Testis (tissue), 5 donors: ENCODE data around the gene PGM2L1. TPM values are rescaled to one million over a fixed set of nuclear protein-coding genes. Genes with fewer than 3 reads are reported as not detected.
A peak's percentile ranks its signal among the peaks of the same experiment; 100 is the strongest.

Experiments used
- DNase-seq: peaks from one replicate; pipeline ENCODE4 v3.0.0-alpha.2; 2019
- H3K27ac ChIP-seq, 2 donors: fragments of 200-600 bp; sonication (generic); one replicate each; pipeline ENCODE4 v1.5.1; 2019
- H3K27me3 ChIP-seq: fragments of 200-600 bp; sonication (generic); one replicate; pipeline ENCODE4 v1.5.1; 2019
- H3K36me3 ChIP-seq: fragments of 200-600 bp; sonication (generic); one replicate; pipeline ENCODE4 v1.5.1; 2017; ENCODE audit warnings: low read depth; ENCODE audit errors: missing control alignments
- H3K4me1 ChIP-seq: fragments of 200-600 bp; sonication (generic); one replicate; pipeline ENCODE4 v1.5.1; 2019
- H3K4me3 ChIP-seq, 2 donors: fragments of 200-600 bp; sonication (generic); one replicate each; pipeline ENCODE4 v1.5.1; 2017 to 2019
- H3K9me3 ChIP-seq: fragments of 200-600 bp; sonication (generic); one replicate; pipeline ENCODE4 v1.5.1; 2017
- POLR2A ChIP-seq: fragments of 450-650 bp; IDR thresholded peaks from one replicate; pipeline ENCODE4 v1.6.1; 2017; ENCODE audit warnings: antibody characterized with exemption, mild to moderate bottlenecking, moderate library complexity
- WGBS, 2 donors: methylation state at CpG; one replicate each; pipeline ENCODE4 v1.1.5; 2018; 5-methylcytosine and 5-hydroxymethylcytosine counted together
- intact Hi-C: fragments of 100-400 bp; cut with DNase I; formaldehyde crosslinking; loops from one replicate; pipeline ENCODE4 v1.15.1; 2023; ENCODE audit warnings: low total_unique reads
- long read RNA-seq, 2 donors: transcript quantifications; one replicate each; lab custom pipeline, GENCODE V29; 2026
- polyA plus RNA-seq: library from polyadenylated mRNA; stranded (reverse); fragments of 350-450 nt; fragmentation: Illumina TruSeq; extraction: RNeasy Lipid Tissue Mini Kit (QIAGEN cat#74804); gene quantifications from one replicate; pipeline ENCODE4 v1.2.3, GENCODE V29; 2014; ENCODE audit warnings: low read depth, low replicate concordance; ENCODE audit not compliant: insufficient read depth
- total RNA-seq, 2 donors: library from RNA; depleted of rRNA; stranded (reverse); fragments of >200 nt; gene quantifications; one replicate each; pipeline ENCODE4 v1.2.3, GENCODE V29; 2016
- TF ChIP-seq, protein P1 (sequence below), 3 experiments: fragments of 450-650 bp in 2 of 3; fragments of 200-600 bp in 1 of 3; sonication (generic) in 1 of 3; IDR thresholded peaks; one replicate each; pipeline ENCODE4 v1.5.1; 2016 to 2019; ENCODE audit warnings: antibody characterized with exemption in 3 of 3, mild to moderate bottlenecking in 2 of 3, moderate library complexity in 1 of 3

The PGM2L1 gene
- 1 to 10 TPM; 1.8 to 2.0 TPM for total RNA-seq
- polyA plus RNA-seq = 2.4 TPM
- long read RNA-seq, donor 1, full-length matches to known transcripts = 1 of 1 reads
- long read RNA-seq, donor 1, partial matches to known transcripts = 0 of 1 reads
- long read RNA-seq, donor 1, other reads (novel, unspliced or antisense) = 0 of 1 reads
- long read RNA-seq, donor 2, partial matches to known transcripts = 0 of 1 reads
- long read RNA-seq, donor 2, other reads (novel, unspliced or antisense) = 0 of 1 reads

DNA sequence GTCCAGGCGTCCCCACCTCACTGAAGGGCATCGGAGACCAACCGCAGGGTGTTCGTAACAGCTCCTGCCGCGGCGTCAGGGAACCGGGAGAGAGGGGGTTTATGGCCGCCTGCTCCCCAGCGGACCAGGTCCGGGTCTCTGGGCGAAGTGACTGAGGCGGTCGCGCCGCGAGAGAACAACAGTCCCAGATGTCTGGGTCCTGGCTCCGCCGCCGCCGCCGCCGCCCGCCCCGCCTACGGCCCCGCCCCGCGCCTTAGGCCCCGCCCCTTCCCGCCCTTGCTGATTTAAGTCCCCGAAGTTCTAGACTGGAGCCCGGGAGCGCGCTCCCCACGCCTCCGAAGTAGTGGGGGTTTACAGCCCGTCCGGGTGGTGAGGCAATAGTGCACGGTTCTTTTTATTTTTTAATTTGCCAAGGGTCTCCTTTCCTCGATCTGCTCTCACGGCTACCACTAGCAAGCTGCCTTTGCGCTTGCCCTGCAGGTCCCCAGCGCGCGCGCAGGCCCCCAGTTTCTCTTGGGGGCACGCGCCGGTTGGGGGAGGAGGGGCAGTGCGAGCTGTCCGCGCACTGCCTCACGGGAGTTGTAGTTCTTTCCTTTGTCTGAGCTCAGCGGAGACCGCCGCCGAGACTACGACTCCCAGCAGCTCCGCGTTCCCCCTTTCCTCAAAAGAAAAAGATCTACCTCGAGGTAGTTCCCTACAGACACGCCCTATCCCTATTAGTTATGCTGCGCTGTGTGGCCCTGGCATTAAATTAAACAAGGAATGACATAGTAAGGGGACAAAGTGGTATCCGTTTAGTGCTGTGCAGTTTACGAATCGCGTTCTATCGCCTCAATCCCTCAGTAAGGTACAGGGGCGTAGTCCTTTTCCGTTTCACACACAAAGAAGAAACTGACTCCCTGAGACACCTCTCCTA, at the start of gene PGM2L1:
PGM2L1 (minus strand) TSS at position 190 of the 916 bp plus-strand sequence. CDS start 272 bp downstream, outside the sequence.
- intact Hi-C loops = loop anchor here (10.0 kb wide), 1 partner anchor 56 kb away; no protein-coding TSS in a partner anchor
- TF ChIP-seq, protein P1, sequence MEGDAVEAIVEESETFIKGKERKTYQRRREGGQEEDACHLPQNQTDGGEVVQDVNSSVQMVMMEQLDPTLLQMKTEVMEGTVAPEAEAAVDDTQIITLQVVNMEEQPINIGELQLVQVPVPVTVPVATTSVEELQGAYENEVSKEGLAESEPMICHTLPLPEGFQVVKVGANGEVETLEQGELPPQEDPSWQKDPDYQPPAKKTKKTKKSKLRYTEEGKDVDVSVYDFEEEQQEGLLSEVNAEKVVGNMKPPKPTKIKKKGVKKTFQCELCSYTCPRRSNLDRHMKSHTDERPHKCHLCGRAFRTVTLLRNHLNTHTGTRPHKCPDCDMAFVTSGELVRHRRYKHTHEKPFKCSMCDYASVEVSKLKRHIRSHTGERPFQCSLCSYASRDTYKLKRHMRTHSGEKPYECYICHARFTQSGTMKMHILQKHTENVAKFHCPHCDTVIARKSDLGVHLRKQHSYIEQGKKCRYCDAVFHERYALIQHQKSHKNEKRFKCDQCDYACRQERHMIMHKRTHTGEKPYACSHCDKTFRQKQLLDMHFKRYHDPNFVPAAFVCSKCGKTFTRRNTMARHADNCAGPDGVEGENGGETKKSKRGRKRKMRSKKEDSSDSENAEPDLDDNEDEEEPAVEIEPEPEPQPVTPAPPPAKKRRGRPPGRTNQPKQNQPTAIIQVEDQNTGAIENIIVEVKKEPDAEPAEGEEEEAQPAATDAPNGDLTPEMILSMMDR (IDR thresholded peaks at IDR 0.05) = peak in 1 of 3 experiments; percentile 8
- TF ChIP-seq POLR2A = no peak
- Histone ChIP-seq H3K4me3 (peak within 1 kb of the TSS; percentile 76 to 79), H3K36me3 (no peaks in the 10 kb centered on the region), H3K9me3 (no peaks in the 10 kb centered on the region), H3K27ac (peak within 1 kb of the TSS; percentile 76 to 93), H3K27me3 (no peaks in the 10 kb centered on the region), H3K4me1 (no peaks in the 10 kb centered on the region)
- DNase-seq = peak; percentile 98
- WGBS, 2 donors = 1% methylated on average over 33 to 55 of the region's 71 CpGs

- Histone ChIP-seq H3K36me3 (no peaks in the 10 kb centered on the region), H3K9me3 (no peaks in the 10 kb centered on the region), H3K4me3 (no peak overlapping the region), H3K27ac (no peak overlapping the region), H3K4me1 (no peaks in the 10 kb centered on the region), H3K27me3 (no peaks in the 10 kb centered on the region)
- DNase-seq = no peak
- intact Hi-C loops = loop anchor here (10.0 kb wide), 1 partner anchor 193 kb away; no protein-coding TSS in a partner anchor
- TF ChIP-seq, protein P1 (IDR thresholded peaks at IDR 0.05) = no peak
- TF ChIP-seq POLR2A = no peak
Observed at GRCh38 chr11:74447720-74448119, 49.5 kb upstream of the PGM2L1 start.

- no peak overlapping the region for H3K4me3 ChIP-seq
- 95 to 97% methylated on average over 1 of the region's 1 CpG for WGBS, 2 donors
- TF ChIP-seq, protein P1 (IDR thresholded peaks at IDR 0.05) = no peak
- intact Hi-C loops = loop anchor here (10.0 kb wide), 1 partner anchor 192 kb away; no protein-coding TSS in a partner anchor
- DNase-seq = no peak
- H3K27me3 ChIP-seq = no peaks in the 10 kb centered on the region
- H3K4me1 ChIP-seq = no peaks in the 10 kb centered on the region
- no peaks in the 10 kb centered on the region for H3K36me3 ChIP-seq
- H3K27ac ChIP-seq = no peak overlapping the region
- H3K9me3 ChIP-seq = no peaks in the 10 kb centered on the region
Observed at GRCh38 chr11:74446532-74446938, 48.3 kb upstream of the PGM2L1 start.

DNA sequence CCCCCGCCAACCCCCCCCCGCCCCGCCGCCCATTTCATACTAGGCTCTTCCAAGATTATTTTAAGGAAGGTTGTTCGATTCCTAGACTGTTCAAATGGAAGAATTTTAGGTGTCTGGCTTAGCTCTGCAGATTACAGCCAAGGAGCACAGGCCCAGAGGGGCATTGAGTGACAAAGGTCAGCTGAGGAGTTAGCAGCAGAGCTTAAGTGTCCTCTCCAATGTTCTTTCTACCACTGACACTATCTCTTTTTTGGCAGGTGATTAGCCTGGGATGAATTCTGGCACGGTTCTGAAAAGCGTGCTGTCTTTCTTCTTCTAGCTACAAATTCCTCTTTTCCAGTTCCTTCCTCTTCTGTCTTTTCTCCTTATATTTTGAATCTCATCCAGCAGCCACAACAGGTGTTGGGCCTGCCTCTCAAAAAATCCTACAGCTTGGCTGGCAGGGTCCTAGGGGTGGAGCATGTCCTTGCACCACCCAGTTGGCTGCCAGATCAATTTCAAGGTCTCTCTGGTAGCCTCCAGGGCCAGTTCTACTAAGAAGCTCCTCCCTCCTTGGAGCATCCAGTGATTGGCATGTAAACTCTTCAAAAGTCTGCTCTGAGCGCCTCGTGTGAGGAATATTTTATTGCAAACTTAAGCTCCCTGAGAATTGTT, 46.1 kb upstream of the PGM2L1 start:
- H3K36me3 ChIP-seq = no peaks in the 10 kb centered on the region
- H3K27ac ChIP-seq = no peak overlapping the region
- no peaks in the 10 kb centered on the region for H3K9me3 ChIP-seq
- no peaks in the 10 kb centered on the region for H3K27me3 ChIP-seq
- DNase-seq = no peak
- H3K4me3 ChIP-seq = no peak overlapping the region
- 53 to 55% methylated on average over 9 of the region's 9 CpGs for WGBS, 2 donors
- TF ChIP-seq POLR2A = no peak
- TF ChIP-seq, protein P1 (IDR thresholded peaks at IDR 0.05) = no peak
- intact Hi-C loops = loop anchor here (10.0 kb wide), 1 partner anchor 189 kb away; no protein-coding TSS in a partner anchor
- no peaks in the 10 kb centered on the region for H3K4me1 ChIP-seq
